ENCODE results near the gene FN1. TPM values are rescaled to one million over a fixed set of nuclear protein-coding genes. Genes with fewer than 3 reads are reported as not detected.

Gene FN1
- total RNA-seq, 2 donors from 2014 or later: 0.60 to 1.2 TPM

DNA sequence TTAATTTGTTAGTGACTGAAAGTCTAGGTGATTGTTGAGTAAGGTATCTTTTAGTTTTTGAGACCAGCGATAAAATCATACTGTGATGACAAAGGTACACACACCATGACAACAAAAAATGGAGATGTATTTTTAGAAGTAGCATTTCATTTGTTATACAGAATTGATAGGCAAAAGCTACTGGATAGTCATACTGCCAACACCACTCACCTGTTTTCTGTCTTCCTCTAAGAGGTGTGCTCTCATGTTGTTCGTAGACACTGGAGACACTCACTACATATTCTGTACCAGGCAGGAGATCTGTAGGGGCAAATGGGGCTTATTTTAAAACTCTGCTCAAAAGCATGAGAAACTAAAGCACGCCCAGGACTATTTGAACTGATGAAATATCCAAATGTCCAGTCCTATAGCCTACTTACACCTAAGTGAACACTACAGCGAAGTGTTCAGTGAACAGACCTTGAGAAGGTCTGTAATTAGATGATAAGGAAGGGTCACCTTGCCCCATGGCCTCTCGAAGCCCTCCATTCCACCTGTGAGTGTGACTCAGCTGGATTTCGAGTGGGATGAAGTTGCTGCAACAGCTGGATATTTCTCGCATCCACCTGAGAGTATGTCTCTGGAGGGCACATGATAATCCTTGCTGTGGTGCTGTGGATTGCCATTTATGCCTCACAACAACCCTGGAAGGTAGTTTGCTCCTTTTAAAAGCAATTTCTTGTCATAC is 47.7 kb downstream of the FN1 start:
- H3K9me3 Mint-ChIP-seq: no peaks in the 10 kb centered on the region
- H3K27ac Mint-ChIP-seq: no peak overlapping the region
- no peak for ATAC-seq (replicated peaks in 1 of 2)
- H3K4me1 Mint-ChIP-seq (ENCODE audit: low read depth): no peaks in the 10 kb centered on the region
- DNase-seq: no peak
- no peak overlapping the region for H3K4me3 Mint-ChIP-seq
- H3K36me3 Mint-ChIP-seq (ENCODE audit: insufficient read depth in 2 of 2): no peaks in the 10 kb centered on the region
- no peaks in the 10 kb centered on the region for H3K27me3 Mint-ChIP-seq (ENCODE audit: low read depth)

DNA sequence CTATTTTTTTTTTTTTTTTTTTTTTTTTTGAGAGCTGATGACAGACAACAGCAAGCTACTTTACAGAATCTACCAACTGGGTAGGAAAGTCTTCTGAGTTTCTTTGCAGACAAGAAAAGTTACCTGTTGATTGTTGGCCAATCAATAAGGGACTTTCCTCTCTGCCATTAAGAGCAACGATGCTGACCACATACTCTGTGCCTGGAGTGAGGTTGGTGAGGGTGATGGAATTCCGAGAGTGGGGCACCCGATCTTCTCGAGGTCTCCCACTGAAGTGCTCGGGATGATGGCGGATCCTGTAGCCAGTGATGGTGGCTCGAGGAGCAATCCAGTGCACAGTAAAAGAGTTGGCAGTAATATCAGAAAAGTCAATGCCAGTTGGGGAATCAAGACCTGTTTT is 49.3 kb downstream of the FN1 start:
- Mint-ChIP-seq H3K4me3 (no peak overlapping the region), H3K36me3 (ENCODE audit: insufficient read depth in 2 of 2) (no peaks in the 10 kb centered on the region), H3K27me3 (ENCODE audit: low read depth) (no peaks in the 10 kb centered on the region), H3K27ac (no peak overlapping the region), H3K4me1 (ENCODE audit: low read depth) (no peaks in the 10 kb centered on the region), H3K9me3 (no peaks in the 10 kb centered on the region)
- no peak for ATAC-seq (replicated peaks in 1 of 2)
- no peak for DNase-seq

DNA sequence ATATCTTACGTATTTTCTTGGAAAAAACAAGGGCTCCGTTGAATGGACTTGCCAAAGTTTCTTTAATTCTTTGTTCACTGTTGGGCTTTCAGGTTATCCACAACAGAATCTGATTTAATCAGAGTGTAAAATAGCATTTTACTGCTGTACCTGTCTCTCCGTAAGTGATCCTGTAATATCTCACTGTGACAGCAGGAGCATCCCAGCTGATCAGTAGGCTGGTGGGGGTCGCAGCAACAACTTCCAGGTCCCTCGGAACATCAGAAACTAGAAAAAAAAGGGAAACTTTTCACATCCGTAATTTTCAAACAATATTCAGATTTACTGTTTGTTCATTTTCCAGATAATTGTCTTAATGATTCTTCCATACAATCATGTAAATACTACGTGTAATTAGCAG is 51.2 kb downstream of the FN1 start:
- Mint-ChIP-seq H3K27me3 (ENCODE audit: low read depth) (no peaks in the 10 kb centered on the region), H3K4me3 (no peak overlapping the region), H3K9me3 (no peaks in the 10 kb centered on the region), H3K36me3 (ENCODE audit: insufficient read depth in 2 of 2) (no peaks in the 10 kb centered on the region), H3K4me1 (ENCODE audit: low read depth) (no peaks in the 10 kb centered on the region), H3K27ac (no peak overlapping the region)
- ATAC-seq (replicated peaks in 1 of 2) (no peak), DNase-seq (no peak)

DNA sequence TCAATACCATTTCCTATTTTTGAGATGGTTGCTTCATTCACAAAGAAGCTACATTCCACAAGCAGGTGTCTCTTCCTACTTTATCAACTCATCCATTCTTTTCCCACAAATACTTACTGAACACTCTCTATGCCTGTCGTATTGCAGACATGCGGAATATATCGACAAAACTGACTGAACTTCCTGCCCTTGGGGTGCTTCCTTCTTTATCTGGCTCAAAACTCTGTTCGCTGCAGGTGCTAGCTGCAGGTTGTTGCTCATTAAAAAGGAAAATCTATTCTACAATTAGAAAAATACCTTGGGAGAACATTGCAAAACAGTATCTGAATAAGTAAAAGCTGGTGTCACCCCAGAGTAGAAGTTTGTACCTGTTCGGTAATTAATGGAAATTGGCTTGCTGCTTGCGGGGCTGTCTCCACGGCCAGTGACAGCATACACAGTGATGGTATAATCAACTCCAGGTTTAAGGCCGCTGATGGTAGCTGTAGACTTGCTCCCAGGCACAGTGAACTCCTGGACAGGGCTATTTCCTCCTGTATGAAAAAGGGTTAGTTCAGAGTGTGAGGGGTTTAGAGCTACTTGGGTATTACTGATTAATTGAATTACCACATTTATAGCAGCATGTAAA is 52.1 kb downstream of the FN1 start:
- Mint-ChIP-seq H3K4me1 (ENCODE audit: low read depth) (no peaks in the 10 kb centered on the region), H3K36me3 (ENCODE audit: insufficient read depth in 2 of 2) (no peaks in the 10 kb centered on the region), H3K4me3 (no peak overlapping the region), H3K27me3 (ENCODE audit: low read depth) (no peaks in the 10 kb centered on the region), H3K9me3 (no peaks in the 10 kb centered on the region), H3K27ac (no peak overlapping the region)
- no peak for ATAC-seq (replicated peaks in 1 of 2)
- DNase-seq: no peak

DNA sequence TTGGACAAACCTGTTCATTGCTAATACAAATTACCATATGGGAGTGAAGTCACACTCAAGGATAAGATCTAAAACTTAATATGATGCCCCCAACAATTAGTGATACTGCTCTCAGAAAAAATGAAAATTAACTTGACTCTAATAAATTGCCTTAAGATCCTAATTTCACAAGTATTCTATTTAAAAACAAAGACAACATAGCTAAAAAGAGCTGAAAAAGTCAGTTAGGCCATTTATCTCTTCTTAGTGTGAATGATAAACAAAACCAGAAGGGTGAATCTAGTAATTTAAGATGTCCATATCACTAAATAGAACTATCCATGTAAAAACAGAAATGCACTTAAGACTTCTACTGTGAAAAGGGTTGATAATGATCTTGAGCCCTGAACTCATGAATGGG is 53.4 kb downstream of the FN1 start:
- Mint-ChIP-seq H3K9me3 (no peaks in the 10 kb centered on the region), H3K27ac (no peak overlapping the region), H3K27me3 (ENCODE audit: low read depth) (no peaks in the 10 kb centered on the region), H3K36me3 (ENCODE audit: insufficient read depth in 2 of 2) (no peaks in the 10 kb centered on the region), H3K4me1 (ENCODE audit: low read depth) (no peaks in the 10 kb centered on the region), H3K4me3 (no peak overlapping the region)
- DNase-seq (no peak), ATAC-seq (replicated peaks in 1 of 2) (no peak)

DNA sequence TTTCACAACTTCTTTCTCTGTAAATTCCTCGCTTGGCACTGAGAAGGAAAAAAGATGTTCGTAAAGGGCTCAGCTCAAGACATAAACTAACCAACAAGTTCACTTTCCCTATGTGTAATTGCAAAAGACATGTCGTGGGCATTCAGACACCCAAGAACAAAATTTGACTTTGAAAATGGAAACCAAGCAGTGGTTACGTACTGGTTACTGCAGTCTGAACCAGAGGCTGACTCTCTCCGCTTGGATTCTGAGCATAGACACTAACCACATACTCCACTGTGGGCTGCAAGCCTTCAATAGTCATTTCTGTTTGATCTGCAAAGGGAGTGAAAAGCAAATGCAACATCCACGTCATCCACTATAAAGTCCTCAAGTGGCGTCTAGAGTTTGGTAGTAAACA is 53.9 kb downstream of the FN1 start:
- no peaks in the 10 kb centered on the region for H3K27me3 Mint-ChIP-seq (ENCODE audit: low read depth)

DNA sequence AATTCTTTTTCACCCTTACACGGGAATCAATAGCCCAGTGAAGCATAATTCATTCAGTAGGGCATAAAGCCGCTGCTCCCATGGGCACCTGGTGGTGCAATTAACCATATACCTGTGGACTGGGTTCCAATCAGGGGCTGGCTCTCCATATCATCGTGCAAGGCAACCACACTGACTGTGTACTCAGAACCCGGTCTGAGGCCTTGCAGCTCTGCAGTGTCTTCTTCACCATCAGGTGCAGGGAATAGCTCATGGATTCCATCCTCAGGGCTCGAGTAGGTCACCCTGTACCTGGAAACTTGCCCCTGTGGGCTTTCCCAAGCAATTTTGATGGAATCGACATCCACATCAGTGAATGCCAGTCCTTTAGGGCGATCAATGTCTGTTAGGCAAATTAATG is 55.2 kb downstream of the FN1 start:
- Mint-ChIP-seq H3K36me3 (ENCODE audit: insufficient read depth in 2 of 2) (no peaks in the 10 kb centered on the region), H3K4me1 (ENCODE audit: low read depth) (no peaks in the 10 kb centered on the region), H3K27ac (no peak overlapping the region), H3K4me3 (no peak overlapping the region), H3K9me3 (no peaks in the 10 kb centered on the region), H3K27me3 (ENCODE audit: low read depth) (no peaks in the 10 kb centered on the region)
- no peak for ATAC-seq (replicated peaks in 1 of 2)
- DNase-seq: no peak

More for the DNA sequence above, 53.9 kb downstream of the FN1 start:
- H3K4me3 Mint-ChIP-seq: no peak overlapping the region
- no peaks in the 10 kb centered on the region for H3K36me3 Mint-ChIP-seq (ENCODE audit: insufficient read depth in 2 of 2)
- peak in 1 of 2 donors; percentile 25 for ATAC-seq (replicated peaks in 1 of 2)
- no peaks in the 10 kb centered on the region for H3K9me3 Mint-ChIP-seq
- no peak overlapping the region for H3K27ac Mint-ChIP-seq
- no peak for DNase-seq
- no peaks in the 10 kb centered on the region for H3K4me1 Mint-ChIP-seq (ENCODE audit: low read depth)

DNA sequence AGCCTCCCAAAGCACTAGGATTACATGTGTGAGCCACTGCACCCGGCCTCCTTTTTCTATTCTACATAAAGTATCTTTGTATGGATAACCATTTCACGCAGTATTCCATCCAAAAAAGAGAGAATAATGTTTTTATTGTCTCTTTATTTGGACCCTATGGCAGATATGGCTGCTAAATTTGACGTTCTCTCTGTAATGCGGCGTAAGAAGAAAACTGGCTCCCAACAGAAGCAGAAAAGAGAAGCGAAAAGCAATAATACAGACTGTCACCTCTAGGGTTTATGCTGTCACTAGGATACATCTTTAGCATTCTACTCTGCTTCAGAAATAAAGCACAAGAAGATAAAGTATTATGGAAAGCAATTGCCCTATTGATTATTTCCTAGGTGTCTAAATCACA is 55.9 kb downstream of the FN1 start:
- Mint-ChIP-seq H3K4me3 (no peak overlapping the region), H3K4me1 (ENCODE audit: low read depth) (no peaks in the 10 kb centered on the region), H3K27ac (no peak overlapping the region), H3K36me3 (ENCODE audit: insufficient read depth in 2 of 2) (no peaks in the 10 kb centered on the region), H3K27me3 (ENCODE audit: low read depth) (no peaks in the 10 kb centered on the region), H3K9me3 (no peaks in the 10 kb centered on the region)
- DNase-seq (no peak), ATAC-seq (replicated peaks in 1 of 2) (no peak)

DNA sequence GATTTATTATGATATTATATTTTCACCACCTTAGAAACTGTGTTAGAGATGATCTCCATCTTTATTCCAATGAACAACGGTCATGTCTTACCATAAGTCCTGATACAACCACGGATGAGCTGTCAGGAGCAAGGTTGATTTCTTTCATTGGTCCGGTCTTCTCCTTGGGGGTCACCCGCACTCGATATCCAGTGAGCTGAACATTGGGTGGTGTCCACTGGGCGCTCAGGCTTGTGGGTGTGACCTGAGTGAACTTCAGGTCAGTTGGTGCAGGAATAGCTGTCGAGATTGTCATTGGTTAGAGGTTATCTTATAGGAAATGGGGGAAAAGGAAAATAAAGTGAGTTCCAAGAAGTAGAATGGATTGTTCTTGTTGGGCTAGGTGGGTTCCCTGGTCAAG is 56.8 kb downstream of the FN1 start:
- peaks cover 0 to 5% of the 10 kb centered on the region in 2 donors for H3K36me3 Mint-ChIP-seq (ENCODE audit: insufficient read depth in 2 of 2)
- H3K27ac Mint-ChIP-seq: no peak overlapping the region
- ATAC-seq (replicated peaks in 1 of 2): no peak
- DNase-seq: no peak
- no peaks in the 10 kb centered on the region for H3K9me3 Mint-ChIP-seq
- H3K27me3 Mint-ChIP-seq (ENCODE audit: low read depth): no peaks in the 10 kb centered on the region
- H3K4me1 Mint-ChIP-seq (ENCODE audit: low read depth): no peaks in the 10 kb centered on the region
- H3K4me3 Mint-ChIP-seq: no peak overlapping the region

DNA sequence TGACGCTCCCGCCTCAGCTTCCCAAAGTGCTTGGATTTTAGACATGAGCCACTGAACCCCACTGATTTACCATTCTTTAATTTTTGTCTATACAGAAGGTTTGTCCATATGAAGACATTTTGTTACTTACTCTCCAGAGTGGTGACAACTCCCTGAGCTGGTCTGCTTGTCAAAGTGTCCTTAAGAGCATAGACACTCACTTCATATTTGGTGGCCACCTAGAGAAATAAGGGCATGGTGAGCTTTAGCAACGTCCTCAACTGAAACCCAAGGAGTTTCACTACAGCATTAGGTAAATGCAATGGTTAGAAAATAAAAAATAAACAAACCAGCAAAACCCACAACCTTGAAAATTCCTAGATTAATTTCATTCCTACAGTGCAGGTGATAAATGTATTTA is 57.8 kb downstream of the FN1 start:
- ATAC-seq (replicated peaks in 1 of 2) (no peak), DNase-seq (no peak)
- H3K36me3 Mint-ChIP-seq (ENCODE audit: insufficient read depth in 2 of 2): peaks cover 0 to 5% of the 10 kb centered on the region in 2 donors
- no peaks in the 10 kb centered on the region for H3K27me3 Mint-ChIP-seq (ENCODE audit: low read depth)
- H3K9me3 Mint-ChIP-seq: no peaks in the 10 kb centered on the region
- no peak overlapping the region for H3K4me3 Mint-ChIP-seq
- no peaks in the 10 kb centered on the region for H3K4me1 Mint-ChIP-seq (ENCODE audit: low read depth)
- H3K27ac Mint-ChIP-seq: no peak overlapping the region

DNA sequence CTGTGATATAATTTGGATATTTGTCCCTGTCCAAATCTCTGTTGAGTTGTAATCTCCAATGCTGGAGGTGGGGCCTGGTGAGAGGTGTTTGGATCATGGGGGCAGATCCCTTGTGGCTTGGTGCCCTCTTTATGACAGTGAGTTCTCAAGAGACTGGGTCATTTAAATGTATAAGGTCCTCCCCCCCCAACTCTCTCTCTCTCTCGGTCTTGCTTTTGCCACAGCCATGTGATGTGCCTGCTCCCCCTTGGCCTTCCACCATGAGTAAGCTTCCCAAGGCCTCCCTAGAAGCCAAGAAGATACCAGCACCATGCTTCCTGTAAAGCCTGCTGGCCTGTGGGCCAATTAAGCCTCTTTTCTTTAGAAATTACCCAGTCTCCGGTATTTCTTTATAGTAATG is 58.6 kb downstream of the FN1 start:
- DNase-seq (no peak), ATAC-seq (replicated peaks in 1 of 2) (no peak)
- no peak overlapping the region for H3K4me3 Mint-ChIP-seq
- H3K9me3 Mint-ChIP-seq: no peaks in the 10 kb centered on the region
- H3K36me3 Mint-ChIP-seq (ENCODE audit: insufficient read depth in 2 of 2): peaks cover 0 to 5% of the 10 kb centered on the region in 2 donors
- H3K27ac Mint-ChIP-seq: no peak overlapping the region
- H3K4me1 Mint-ChIP-seq (ENCODE audit: low read depth): no peaks in the 10 kb centered on the region
- no peaks in the 10 kb centered on the region for H3K27me3 Mint-ChIP-seq (ENCODE audit: low read depth)

DNA sequence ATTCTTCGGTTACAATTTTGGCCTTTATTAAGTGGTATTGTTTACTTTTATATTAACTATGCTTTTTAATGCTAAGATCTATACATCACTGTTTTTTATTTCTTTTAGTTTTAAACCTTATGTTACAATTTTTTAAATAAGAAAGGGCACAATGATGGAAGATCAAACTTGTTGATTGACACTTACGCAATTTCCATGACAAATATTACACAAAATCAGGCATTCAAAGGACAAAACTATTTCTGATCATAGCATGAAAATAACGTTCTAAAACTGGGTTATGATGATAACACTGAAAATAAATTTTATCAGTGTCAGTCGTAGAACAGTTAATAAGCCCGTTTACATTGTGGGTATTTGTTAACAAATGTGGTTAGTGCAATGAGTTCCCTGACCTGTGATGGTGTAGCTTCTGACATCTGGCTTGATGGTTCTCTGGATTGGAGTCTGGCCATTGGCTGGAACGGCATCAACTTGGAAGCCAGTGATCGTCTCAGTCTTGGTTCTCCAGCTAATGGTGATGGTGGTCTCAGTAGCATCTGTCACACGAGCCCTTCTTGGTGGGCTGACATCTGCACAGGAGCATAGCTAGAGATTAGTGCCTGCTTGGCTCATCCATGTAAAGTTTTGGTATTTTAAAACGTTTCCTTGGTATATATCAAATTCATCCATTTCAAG is 59.6 kb downstream of the FN1 start:
- Mint-ChIP-seq H3K27me3 (ENCODE audit: low read depth) (no peaks in the 10 kb centered on the region), H3K9me3 (no peaks in the 10 kb centered on the region), H3K36me3 (ENCODE audit: insufficient read depth in 2 of 2) (peaks cover 0 to 5% of the 10 kb centered on the region in 2 donors), H3K4me3 (no peak overlapping the region), H3K4me1 (ENCODE audit: low read depth) (no peaks in the 10 kb centered on the region), H3K27ac (no peak overlapping the region)
- DNase-seq (no peak), ATAC-seq (replicated peaks in 1 of 2) (no peak)

DNA sequence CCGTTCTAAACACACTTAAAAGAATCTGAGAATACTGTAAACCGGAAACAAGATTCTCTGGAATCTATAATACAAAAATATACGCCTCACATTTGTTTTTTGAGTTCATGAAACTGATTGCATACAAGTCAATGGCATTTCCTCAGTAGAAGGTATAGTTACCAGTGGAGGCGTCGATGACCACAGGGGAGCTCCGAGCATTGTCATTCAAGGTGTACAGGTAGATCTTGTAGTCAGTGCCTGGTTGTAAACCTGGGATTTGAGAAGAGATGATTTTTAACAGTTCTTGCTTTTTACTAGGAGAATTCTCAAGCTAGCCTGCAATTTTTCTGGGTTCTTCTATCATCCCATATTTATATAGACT is 60.4 kb downstream of the FN1 start:
- DNase-seq: no peak
- Mint-ChIP-seq H3K36me3 (ENCODE audit: insufficient read depth in 2 of 2) (peaks cover 0 to 5% of the 10 kb centered on the region in 2 donors), H3K27me3 (ENCODE audit: low read depth) (no peaks in the 10 kb centered on the region), H3K4me1 (ENCODE audit: low read depth) (no peaks in the 10 kb centered on the region), H3K4me3 (no peak overlapping the region), H3K27ac (no peak overlapping the region), H3K9me3 (no peaks in the 10 kb centered on the region)
- ATAC-seq (replicated peaks in 1 of 2): no peak
